ENCODE measurements around the gene RBP4. TPM values are rescaled to one million over a fixed set of nuclear protein-coding genes. Genes with fewer than 3 reads are reported as not detected.
"Not testable (repeated sequence)": the region's sequence is repeated elsewhere in the genome, so short reads cannot be mapped to it uniquely, and the experiment has no call there.

Gene RBP4
- polyA plus RNA-seq, 10 donors = 0.69 to 4.9 (median 1.5) TPM

DNA sequence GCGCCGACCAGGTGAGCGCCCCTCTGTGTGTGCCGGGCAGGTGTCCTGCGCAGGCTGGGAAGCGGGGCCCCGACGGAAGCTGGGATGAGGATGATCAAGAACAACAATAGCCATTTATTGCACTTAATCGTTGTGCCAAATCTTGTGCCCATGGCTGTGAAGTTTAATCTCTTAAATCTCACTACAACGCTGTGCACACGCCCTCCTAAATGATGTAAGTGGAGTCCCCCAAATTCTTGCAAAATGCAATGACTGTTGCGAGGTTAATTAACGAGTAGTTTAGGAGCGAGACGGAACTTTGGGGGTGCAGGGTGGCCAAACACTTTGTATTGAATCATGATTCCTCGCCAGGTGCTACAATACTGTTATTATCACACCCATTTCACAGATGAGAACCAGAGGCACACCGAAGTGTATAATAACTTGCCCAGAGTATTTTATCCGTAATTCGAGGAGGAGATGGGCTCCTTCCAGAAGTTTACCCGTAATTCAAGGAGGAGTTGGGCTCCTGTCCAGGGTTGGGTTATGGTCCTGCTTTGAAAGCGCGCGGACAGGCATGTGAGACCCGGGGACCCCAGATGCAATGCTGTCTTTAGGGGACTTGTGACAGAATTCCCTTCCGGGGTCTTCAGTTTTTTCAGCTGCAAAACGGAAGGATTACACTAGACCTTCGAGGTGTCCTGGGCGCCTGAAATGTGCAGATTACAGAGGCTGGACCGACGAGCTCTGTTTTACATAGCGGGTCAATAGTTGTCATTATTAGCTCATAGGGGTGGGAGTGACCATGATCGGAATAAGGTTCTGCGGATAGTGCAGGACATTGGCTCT, 33.5 kb downstream of the RBP4 start:
- DNase-seq = no peak

DNA sequence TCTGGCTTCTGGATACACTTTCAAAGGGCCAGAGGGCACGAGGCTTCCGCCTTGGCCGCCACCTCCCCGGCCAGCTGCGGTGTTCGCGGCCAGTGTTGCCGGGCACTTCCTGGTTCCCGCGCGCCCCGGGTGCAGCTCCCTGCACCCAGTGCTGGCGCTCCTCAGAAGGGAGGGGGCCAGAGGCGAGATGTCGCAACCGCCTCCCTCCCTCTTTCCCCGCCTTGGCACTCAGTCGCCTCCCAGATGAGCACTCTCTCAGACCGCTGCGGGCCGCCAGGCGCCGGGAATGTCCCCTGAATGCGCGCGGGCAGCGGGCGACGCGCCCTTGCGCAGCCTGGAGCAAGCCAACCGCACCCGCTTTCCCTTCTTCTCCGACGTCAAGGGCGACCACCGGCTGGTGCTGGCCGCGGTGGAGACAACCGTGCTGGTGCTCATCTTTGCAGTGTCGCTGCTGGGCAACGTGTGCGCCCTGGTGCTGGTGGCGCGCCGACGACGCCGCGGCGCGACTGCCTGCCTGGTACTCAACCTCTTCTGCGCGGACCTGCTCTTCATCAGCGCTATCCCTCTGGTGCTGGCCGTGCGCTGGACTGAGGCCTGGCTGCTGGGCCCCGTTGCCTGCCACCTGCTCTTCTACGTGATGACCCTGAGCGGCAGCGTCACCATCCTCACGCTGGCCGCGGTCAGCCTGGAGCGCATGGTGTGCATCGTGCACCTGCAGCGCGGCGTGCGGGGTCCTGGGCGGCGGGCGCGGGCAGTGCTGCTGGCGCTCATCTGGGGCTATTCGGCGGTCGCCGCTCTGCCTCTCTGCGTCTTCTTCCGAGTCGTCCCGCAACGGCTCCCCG, 34.4 kb downstream of the RBP4 start, which contains the start of gene FFAR4:
Gene FFAR4, plus strand, starts transcription at position 231 of the 842 bp plus-strand sequence. Its CDS starts 56 bp downstream, at position 287.
- peak in 1 of 3 donors; percentile 37 for DNase-seq

DNA sequence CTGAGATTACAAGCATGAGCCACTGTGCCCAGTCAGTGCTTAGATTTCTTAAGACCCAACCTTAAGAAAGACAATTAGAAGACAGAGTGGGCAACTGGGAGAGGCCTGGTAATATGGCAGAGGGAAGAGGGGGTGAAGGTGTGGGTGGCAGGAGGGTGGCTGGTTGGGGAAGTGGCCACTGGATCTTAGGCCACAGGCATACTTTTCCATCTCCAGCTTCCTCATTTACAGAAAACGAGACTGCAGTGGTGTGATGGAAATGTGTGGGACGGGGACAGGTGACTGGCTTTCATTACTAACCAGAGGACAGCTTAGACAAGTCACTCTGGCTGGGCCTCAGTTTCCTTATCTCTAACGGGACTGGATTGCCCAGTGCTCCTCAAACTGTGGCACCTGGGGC, 35.6 kb downstream of the RBP4 start:
- no peak for DNase-seq

DNA sequence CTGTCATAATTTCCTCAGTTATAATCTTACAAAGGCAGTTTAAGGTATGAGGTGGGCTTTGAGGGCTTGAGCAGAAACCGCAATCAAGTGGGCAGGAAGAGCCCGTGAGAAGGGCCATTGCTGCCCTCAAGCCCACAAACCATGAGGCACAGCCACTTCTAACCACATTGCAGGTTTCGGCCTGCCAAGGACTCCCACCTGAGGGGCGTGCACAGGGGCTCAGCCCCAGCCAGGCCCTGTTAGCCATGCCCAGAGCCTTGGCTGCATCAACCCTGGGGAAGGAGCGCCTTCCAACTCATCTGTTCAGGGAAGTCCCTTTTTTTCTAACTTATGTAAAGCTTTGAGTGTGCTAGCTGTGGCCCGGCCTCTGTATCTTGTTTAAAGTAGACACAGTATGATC, 40.5 kb downstream of the RBP4 start:
- DNase-seq = no peak

DNA sequence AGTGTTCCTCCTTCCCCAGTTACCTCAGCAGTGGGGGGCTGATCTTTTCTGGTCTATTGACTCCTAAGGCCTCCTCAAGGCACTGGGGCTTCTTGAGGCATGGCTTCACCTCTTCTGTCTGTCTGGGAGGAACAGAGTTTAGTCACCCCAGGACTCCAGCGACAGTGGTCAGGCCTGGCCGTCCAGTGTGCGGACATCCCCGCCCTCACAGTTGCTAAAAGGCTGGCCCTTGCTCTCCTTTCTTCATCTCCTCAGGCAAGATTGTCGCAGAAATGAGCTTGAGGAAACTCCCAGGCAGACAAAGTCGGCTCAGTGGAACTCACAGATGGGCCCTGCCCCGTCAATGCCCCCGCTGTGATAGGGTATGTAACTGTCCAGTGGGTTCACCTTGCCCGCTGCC, 41.5 kb downstream of the RBP4 start:
- no peak for DNase-seq

DNA sequence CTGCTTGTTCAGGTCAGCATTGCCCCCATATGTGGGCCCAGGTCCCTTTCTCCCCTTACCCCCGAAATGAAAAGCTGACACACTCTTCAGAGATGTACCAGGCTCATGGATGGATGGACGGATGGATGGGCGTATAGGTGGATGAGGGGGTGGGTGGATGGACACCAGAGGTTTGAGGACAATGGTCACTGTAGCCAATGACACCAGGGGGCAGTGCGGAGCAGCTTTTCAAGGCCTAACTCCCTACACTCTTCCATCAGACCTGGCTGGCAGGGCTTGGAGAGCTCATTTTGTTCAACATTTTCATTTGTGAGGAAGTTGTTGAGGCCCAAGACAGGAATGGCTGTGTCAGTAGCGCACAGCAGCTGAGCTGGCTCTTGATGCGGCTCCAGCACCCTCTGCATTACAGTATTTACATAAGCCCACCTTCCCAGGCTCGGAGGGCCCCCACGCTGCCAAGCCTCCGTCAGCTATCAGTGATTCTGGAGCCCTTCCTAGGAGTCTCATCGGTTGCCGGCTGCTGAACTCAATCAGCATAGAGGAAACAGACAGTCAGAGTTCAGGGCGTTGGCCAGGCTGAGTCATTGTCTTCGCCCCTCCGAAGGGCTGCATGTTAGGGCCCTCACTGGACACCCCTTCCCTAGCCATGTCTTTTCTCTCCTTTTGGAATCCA, 46.1 kb downstream of the RBP4 start:
- DNase-seq = peak; percentile 36 to 70 (median 54)

DNA sequence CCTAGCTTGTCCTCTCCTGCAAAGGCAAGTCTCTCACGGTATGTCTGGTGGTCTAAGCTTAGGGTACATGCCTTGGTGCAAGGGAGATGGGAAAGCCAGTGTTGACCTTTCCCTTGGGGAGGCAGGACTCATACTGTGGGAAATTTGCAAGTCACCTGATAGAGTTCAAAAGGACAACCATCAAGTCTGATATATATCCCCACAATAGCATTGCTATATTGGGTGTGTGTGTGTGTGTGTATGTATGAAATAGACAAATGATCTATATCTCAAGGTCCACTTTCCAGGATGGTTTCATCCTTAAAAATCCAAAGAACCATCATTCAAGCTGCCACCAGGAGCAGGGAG, 46.7 kb downstream of the RBP4 start:
- DNase-seq = no peak

DNA sequence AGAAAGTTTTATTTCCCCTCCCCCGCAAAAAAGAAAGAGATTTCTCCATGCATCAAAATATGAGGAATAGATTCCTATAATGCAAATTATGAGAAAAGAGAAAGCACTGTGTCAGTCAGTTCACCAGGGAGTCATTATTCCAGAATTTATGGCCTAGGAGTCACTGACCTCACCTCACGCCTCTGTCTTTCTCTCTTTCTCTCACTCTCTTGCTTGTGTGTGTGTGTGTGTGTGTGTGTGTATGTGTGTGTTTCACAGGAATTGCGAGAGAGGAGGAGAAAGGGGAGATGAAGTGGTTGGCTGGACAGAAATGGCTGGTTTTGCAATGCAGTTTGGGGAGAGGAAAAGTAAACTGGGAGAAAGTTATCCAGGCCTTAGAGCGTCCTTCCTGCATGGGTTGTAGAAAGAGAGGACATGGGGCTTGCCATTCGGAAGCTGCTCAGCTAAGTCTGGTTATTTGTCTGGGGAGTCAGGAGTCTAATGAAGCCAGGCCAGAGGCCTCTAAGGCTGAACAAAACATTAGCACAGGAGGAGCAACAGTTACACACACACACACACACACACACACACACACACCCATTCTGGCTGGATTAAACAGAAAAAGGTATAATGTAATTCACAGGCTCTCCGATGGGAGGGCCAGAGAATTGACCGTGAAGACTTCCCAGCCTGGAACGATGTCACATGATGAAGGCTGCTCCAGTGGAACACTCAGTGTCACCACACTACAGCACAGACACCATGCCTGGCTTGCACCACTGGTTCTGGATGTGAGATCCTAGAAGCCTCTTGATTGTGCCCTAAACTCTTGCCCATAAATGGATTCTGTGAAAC, 47.3 kb downstream of the RBP4 start:
- DNase-seq = peak in 2 of 3 donors; percentile 26 to 64

DNA sequence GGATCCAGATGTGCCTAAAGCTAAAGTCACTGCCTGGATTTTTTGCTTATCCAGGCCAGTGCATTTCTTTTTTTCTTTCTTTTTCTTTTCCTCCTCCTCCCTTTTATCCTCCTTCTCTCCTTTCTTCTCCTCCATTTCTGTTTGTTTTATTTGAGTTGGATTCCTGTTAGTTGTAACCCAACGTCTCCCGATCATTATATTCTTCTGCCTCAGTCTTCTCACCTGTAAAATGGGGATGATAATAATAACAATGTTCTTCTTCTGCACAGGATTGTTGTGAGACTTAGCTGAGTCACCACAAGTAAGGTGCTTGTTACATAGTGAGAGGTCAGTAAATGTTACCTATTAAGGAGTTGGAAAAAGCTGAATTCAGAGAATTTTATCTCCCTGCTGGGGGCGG, 48.3 kb downstream of the RBP4 start:
- DNase-seq = no peak

DNA sequence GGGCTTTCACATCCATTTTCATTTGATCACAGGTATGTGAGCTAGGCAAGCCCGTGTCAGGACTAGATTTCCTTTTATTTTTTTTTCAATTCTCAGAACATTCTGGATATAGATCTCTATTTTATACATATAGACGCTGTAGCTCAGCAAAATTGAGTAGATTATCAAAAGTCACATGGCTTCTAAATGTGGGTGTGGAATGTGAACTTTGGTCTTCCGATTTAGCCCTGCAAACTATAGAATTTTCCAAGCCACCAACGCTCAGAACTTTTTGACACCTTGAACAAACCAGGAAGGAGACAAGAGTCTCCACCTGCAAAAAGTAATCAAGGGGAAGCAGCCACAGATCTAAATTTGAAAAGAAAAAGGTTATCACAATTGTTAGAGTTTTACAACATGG, 50.4 kb downstream of the RBP4 start:
- DNase-seq = no peak

DNA sequence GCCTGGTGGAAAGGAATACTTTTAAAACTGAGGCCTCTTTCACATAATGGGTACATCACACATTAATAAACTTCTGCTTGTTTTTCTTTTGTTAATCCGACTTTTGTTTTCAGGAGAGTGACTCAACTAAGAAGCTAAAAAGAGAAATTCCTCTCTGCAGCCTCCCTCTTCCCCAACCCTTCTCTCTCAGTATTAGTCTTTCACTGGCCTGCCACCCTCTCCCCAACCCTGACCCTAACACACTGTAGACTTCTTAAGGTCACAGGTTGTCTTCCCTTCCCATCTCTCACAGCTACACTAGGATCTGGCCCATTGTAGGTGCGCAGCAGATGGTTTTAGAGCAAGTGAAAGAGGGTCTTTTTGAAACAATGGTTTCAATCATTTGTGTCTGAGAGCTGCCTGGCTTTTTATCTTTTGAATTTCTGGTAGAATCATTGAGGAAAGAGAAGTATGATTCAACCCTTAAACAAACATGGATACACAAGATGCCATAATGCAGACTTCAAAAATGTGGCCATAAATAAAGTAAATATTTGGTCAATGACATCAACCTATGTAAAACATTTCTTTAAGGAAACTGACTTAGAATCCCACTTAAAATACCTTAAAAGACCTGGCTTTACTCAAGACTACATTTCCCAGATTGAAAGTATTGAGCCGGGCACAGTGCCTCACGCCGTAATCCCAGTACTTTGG, 52.5 kb downstream of the RBP4 start:
- no peak for DNase-seq

DNA sequence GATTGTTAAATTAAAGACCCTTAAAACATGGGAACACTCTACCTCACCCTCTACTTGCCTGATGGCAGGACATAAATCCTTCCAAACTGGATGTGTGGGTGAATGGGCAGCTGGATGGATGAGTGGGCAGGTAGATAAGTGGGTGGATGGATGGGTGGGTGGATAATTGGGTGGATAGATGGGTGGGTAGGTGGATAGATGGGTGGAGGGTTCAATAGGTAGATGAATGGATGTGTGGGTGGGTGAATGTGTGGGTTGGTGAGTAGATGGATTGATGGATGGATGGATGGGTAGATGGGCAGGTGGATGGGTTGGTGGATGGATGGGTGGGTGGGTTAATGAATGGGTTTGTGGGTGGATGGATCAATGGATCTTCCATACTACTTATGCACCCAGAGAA, 53.5 kb downstream of the RBP4 start:
- no peak for DNase-seq

DNA sequence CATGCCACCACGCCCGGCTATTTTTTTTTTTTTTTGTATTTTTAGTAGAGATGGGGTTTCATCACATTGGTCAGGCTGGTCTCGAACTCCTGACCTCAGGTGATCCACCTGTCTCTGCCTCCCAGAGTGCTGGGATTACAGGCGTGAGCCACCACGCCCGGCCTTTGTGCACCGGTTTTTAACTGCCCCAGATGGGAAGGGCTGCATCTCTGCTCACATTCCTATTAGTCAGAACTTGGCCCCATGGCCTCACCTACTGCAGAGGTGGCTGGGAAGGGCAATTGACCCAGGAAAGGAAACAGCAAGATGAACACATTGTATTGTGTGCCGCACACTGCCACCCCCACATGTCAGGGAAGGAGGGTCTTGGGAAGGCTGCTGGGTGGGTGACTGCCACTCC, 54.0 kb downstream of the RBP4 start:
- not testable (repeated sequence) for DNase-seq

DNA sequence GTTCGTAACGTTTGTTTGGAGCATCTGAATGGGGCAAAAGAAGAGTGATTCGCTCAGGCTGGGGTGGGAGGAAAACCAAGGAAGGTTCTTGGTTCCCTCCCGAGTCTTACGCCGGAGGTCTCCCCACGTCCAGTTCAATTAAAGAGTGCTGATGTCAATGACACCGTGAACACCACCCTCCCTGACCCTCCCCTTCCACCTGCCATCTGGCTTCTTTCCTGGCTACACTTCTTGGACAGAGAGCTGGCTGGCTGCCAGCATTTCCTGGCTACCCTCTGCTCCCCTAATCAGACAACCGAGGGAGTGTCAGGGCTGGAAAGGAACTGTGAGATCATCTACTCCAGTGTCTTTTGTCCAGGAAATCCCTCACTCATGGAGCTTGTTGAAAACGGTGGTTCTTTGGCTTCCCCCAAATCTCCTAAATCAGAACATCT, 58.7 kb downstream of the RBP4 start:
- DNase-seq = peak; percentile 61 to 91 (median 81)

Other genes with a start within 250 kb of the RBP4 start
- 10 to 100 TPM; 41.5 to 94.2 (median 59.9) TPM for gene MYOF, start 118.9 kb downstream of the RBP4 start, polyA plus RNA-seq (ENCODE audit: insufficient read length in 10 of 10)
- gene CEP55, start 104.6 kb downstream of the RBP4 start, polyA plus RNA-seq (ENCODE audit: insufficient read length in 10 of 10) = 10 to 100 TPM in 2 of 10 donors, 1 to 10 TPM in 8; 7.1 to 13.7 (median 9.3) TPM
- under 1 TPM in 2 of 10 donors, not detected in 8; 0.08 to 0.10 TPM for gene FFAR4, start 34.6 kb downstream of the RBP4 start, polyA plus RNA-seq (ENCODE audit: insufficient read length in 10 of 10)
- gene PDE6C, start 11.3 kb upstream of the RBP4 start, polyA plus RNA-seq (ENCODE audit: insufficient read length in 10 of 10) = 1 to 10 TPM in 4 of 10 donors, under 1 TPM in 6; 0.12 to 3.2 (median 0.71) TPM
- gene FRA10AC1, start 101.4 kb upstream of the RBP4 start, polyA plus RNA-seq (ENCODE audit: insufficient read length in 10 of 10) = 10 to 100 TPM; 18.3 to 35.4 (median 23.8) TPM
- gene LGI1, start 156.7 kb upstream of the RBP4 start, polyA plus RNA-seq (ENCODE audit: insufficient read length in 10 of 10) = 10 to 100 TPM; 20.5 to 55.2 (median 32.9) TPM